GM19467 (cell line): ENCODE results near the gene SRRM1.

ENCODE experiments used
- ATAC-seq: cut with Tn5 transposase; IDR thresholded peaks from one replicate; pipeline ENCODE4 v1.9.1; 2021; ENCODE audit warnings: mild to moderate bottlenecking, moderate library complexity; ENCODE audit not compliant: unreplicated experiment

SRRM1 gene

DNA sequence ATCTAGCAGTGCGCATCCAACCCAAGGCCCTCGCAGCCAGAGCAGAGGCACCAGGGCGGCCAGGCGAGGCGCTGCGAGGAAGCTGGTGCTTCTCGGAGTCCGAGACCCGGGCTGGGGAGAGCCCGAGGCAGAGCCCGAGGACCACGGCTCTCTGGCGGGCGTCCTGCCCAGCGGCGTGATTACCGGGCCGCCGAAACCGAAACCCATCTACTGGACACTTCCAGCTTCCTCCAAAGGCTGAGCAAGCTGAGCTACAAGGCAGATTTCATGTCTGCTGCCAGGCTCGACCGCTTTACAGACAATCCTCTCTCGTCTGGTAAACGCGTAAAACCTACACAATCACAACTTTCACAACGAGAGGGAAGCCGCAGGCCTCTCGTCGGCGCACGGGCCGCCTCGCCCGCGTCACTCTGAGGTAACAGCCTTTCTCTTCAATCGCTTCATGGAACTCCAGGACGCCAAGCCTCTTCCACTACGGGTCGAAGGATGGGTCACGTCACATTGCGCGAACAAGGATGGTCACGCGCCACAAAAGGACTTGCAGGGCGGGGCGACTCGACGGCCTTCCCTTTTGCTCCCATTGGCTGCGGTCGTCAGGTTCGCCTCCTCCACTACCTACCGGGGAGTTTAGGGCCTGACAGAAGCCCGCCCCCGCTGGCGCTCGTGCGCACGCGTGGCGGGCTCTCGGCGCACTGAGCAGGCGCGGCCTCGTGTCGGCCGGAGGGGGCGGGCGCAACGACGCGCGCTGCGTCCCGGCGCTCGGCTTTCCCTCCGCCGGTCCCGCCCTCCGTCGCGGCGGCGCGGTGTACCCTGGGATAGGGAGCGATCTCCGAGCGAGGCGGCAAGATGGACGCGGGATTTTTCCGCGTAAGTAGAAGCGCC is at the start of gene SRRM1:
Gene SRRM1 (plus strand): TSS at position 822 of the 882 bp plus-strand sequence. CDS start 25 bp downstream, at position 847.
- peak; percentile 89 for ATAC-seq

DNA sequence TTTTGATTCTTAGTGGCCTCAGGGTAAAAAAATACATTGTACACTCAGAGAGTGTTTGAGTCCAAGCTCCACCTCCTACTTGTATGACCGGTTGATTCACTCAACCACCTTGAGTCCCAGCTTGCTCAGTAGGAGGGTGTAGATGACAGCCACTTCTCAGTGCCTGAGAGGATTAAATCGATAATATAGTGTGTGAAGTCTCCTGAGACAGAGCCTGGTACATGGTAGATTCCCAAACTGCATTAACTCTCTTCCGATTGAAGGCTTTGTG is 48.8 kb upstream of the SRRM1 start:
- no peak for ATAC-seq

- ATAC-seq: no peak
Observed at GRCh38 chr1:24596401-24596880, 46.7 kb upstream of the SRRM1 start.

DNA sequence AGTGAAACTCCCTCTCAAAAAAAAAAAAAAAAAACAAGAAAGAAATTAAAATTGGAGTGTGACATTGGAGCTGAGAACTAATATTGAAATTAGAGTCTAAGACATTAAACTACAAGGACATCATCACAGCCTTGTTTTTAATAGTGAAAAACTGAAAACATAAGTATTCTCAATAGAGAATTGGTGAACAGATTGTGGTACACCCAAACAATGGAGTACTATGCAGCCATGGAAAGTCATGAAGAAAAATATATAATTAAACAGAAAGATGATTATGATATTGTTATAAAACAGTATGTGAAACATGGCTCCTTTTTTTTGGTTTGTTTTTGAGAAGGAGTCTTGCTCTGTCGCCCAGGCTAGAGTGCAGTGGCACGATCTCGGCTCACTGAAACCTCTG is 43.8 kb upstream of the SRRM1 start:
- no peak for ATAC-seq

GRCh38 chr1:24600551-24600950 is 42.6 kb upstream of the SRRM1 start:
- no peak for ATAC-seq

GRCh38 chr1:24605534-24606295 is 37.4 kb upstream of the SRRM1 start:
- no peak for ATAC-seq

GRCh38 chr1:24606296-24606605 is 36.9 kb upstream of the SRRM1 start:
- ATAC-seq: no peak

GRCh38 chr1:24606621-24607020 is 36.5 kb upstream of the SRRM1 start:
- no peak for ATAC-seq

GRCh38 chr1:24609949-24610517 is 33.1 kb upstream of the SRRM1 start:
- ATAC-seq: no peak

DNA sequence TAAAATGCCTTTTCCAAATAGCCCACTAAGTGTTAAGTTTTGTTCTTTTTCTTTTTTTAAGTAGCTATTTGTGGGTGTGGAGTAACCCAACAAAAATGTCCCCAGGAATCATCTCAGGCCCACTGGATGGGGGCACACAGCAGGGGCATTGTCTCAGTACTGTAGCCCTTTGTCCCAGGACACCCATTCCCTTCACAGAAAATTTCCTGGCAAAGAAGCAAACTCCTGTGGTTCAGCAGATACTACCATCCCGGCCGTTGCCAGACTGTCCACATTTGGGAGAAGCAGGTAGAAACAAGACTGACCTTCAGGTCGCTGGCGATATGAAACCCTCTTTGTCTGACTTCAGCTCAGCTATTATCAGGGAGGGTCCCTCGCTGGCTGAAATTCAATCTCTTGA is 23.7 kb upstream of the SRRM1 start:
- no peak for ATAC-seq

GRCh38 chr1:24620678-24621077 is 22.4 kb upstream of the SRRM1 start:
- ATAC-seq: no peak

- ATAC-seq: no peak
Observed at GRCh38 chr1:24621121-24621520, 22.0 kb upstream of the SRRM1 start.

GRCh38 chr1:24622218-24622617 is 20.9 kb upstream of the SRRM1 start:
- ATAC-seq: no peak

- ATAC-seq: no peak
Observed at GRCh38 chr1:24632832-24633175, 10.3 kb upstream of the SRRM1 start.

DNA sequence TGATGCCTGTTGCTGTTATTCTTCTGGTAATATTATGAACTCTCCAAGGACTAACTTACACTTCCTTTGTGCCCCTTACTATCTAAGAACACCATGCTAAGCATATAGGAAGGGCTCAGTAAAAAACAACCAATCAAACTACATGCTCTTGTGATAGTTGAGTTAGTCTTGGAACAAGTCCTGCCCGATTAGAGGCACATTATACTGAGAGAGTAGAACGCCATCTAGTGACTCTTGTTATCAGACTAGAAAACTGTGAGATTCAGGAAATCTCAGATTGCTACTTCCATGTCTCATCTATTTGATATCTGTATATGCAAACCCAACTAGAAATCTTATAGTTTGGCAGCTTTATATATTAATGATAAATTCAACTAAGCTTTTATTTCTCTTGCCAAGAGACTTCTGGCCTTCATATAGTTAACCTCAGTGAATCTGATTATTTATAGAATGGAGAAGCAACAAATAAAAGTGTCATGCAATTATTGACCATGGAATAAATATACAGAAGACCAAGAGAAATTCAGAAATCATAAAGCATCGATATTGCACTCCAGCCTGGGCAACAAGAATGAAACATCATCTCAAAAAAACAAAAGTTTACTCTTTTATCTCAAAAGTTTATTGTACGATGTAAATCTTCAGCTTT is 7.8 kb upstream of the SRRM1 start:
- no peak for ATAC-seq

DNA sequence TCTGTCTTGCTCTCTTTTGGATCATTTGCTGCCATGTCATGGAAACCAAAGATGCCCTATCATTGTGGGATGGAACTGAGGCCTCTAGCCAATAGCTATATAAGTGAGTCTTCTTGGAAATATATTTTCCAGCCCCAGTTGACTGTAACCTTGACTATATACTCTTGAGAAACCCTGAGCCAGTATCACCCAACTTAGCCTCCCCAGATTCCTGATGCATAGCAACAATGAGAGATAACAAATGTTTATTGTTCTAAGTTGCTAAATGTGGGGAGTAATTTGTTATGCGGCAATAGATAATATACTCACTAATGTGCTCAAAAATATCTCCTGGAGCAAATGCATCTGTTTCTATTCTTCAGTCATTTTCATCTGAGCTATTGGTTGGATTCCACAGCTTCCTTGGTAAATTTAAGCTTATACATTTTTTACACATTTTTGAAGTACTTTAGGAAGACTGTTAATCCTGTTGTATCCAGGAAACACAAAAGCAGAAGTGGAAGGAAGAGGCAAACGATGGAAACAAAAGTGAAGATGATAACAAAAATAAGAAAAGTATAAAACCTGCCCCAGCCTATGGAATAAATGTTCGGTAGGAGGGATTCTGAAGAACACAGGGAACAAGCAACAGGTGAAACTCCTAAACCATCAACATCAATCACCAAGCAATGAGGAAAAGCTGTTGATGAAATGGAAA is 6.3 kb upstream of the SRRM1 start:
- no peak for ATAC-seq

DNA sequence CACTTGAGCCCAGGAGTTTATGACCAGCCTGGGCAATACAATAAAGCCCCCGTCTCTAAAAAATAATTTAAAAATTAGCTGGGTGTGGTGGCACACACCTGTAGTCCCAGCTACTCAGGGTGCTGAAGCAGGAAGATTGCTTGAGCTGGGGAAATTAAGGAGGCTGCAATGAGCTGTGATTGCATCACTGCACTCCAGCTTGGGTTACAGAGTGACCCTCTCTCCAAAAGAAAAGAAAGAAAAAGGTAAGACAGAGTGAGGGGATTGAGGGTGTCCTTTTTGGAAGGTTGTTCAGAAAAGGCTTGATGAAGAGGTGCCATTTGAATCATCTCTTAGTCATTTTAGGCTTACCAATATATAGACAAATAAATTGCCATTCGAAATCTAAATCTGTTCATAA is 4.0 kb upstream of the SRRM1 start:
- ATAC-seq: no peak

DNA sequence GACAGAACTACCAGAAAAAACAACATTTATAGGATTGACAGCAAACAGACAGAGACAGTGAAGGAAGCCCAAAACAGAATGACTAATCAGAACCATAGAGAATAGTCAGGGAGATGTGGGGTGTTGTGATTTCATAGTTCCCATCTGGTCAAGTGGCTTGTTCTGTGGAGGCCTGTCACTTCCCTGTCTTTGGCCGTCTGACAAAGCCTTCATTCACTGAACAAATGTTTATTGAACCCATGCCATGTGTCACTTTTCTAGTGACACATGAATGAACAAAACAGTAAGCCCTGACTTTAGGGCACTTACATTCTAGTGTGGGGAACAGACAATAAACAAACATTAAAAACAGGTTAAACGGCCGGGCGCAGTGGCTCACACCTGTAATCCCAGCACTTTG is 3.2 kb upstream of the SRRM1 start:
- no peak for ATAC-seq

GRCh38 chr1:24640288-24640687 is 2.8 kb upstream of the SRRM1 start:
- no peak for ATAC-seq

DNA sequence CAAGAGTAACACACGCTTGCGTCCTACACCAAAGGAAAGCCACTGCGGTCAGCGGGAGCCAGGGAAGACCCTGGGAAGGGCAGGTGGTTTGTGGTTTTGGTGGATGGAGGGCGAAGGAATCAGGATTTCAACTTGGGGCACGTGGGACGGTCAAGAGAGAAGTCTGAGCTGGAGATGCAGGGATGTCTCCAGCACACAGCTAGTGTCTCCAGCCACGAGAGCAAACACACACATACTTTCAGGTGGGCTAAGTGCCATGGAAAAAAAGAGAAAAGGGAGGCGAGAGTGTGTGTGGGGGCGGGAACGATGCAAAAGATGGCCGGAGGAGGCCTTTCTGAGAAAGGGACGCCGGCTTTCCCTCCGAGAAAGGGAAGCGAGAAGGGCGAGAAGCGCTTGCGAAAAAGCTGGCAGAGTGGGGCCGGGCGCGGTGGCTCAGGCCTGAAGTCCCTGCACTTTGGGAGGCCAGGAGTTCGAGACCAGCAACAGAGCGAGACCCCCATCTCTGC is 1.4 kb upstream of the SRRM1 start:
- no peak for ATAC-seq
